Panc1 (cell line): Measurements from ENCODE around the gene CDKN1C.

Source experiments
- CTCF ChIP-seq: fragments of 450-650 bp; IDR thresholded peaks from 2 replicates; pipeline ENCODE4 v1.5.1; 2017; ENCODE audit warnings: mild to moderate bottlenecking
- REST ChIP-seq, 2 experiments: IDR thresholded peaks; 2 replicates each; pipeline ENCODE4 v1.6.1; 2011 to 2012; ENCODE audit warnings: low read depth in 2 of 2, control low read depth in 1 of 2, low read length in 1 of 2, mild to moderate bottlenecking in 1 of 2, moderate library complexity in 1 of 2; ENCODE audit not compliant: insufficient read depth in 1 of 2

- TF ChIP-seq REST (IDR thresholded peaks at IDR 0.05; ENCODE audit: insufficient read depth in 1 of 2, low read depth in 2 of 2, low read length in 1 of 2) (no peak), CTCF (peak; percentile 100)
Observed at GRCh38 chr11:2892215-2892966, 6.8 kb upstream of the CDKN1C start.
